Neuronal stem cell (in vitro differentiated cells): ENCODE data around the gene HS3ST5.

Source experiments
- DNase-seq: peaks from one replicate; pipeline ENCODE4 v3.0.0-alpha.2; 2013; ENCODE audit warnings: low spot score
- H2AFZ ChIP-seq: one replicate; pipeline ENCODE4 v1.6.1; 2013; ENCODE audit warnings: mild to moderate bottlenecking, low read length, inconsistent platforms
- H2AK5ac ChIP-seq: 2 replicates; pipeline ENCODE4 v1.6.1; 2013; ENCODE audit warnings: low read depth, mild to moderate bottlenecking, inconsistent platforms, low read length, moderate library complexity, mixed read lengths
- H2BK120ac ChIP-seq: 2 replicates; pipeline ENCODE4 v1.6.1; 2013; ENCODE audit warnings: low read depth, mild to moderate bottlenecking, inconsistent platforms, low read length, moderate library complexity, mixed read lengths
- H2BK12ac ChIP-seq: one replicate; pipeline ENCODE4 v1.6.1; 2013; ENCODE audit warnings: low read length, inconsistent platforms
- H2BK15ac ChIP-seq: 2 replicates; pipeline ENCODE4 v1.6.1; 2013; ENCODE audit warnings: mild to moderate bottlenecking, low read length, inconsistent platforms, mixed read lengths
- H2BK5ac ChIP-seq: one replicate; pipeline ENCODE4 v1.6.1; 2013; ENCODE audit warnings: inconsistent platforms, mild to moderate bottlenecking, low read length, moderate library complexity
- H3K14ac ChIP-seq: one replicate; pipeline ENCODE4 v1.6.1; 2013; ENCODE audit warnings: low read length, inconsistent platforms
- H3K18ac ChIP-seq: 2 replicates; pipeline ENCODE4 v1.6.1; 2013; ENCODE audit warnings: low read length, inconsistent platforms
- H3K23ac ChIP-seq: 2 replicates; pipeline ENCODE4 v1.6.1; 2013; ENCODE audit warnings: low read depth, mild to moderate bottlenecking, mixed read lengths, low read length, inconsistent platforms; ENCODE audit not compliant: poor library complexity
- H3K27ac ChIP-seq: replicated peaks from 3 replicates; pipeline ENCODE4 v1.5.1; 2013; ENCODE audit warnings: low read length, inconsistent platforms
- H3K27me3 ChIP-seq, 3 experiments: 2 replicates each; pipeline ENCODE4 v1.6.1; 2013; ENCODE audit warnings: low read length in 3 of 3, mild to moderate bottlenecking in 2 of 3, inconsistent platforms in 1 of 3, low read depth in 1 of 3, mixed read lengths in 1 of 3, moderate library complexity in 1 of 3; ENCODE audit not compliant: control insufficient read depth in 3 of 3, insufficient read depth in 3 of 3
- H3K36me3 ChIP-seq, 2 donors: replicated peaks in 1 of 2; 2 replicates each; pipeline ENCODE4 v1.6.1; 2013; ENCODE audit warnings: low read length in 2 of 2; ENCODE audit not compliant: control insufficient read depth in 2 of 2, insufficient read depth in 2 of 2
- H3K4ac ChIP-seq: 2 replicates; pipeline ENCODE4 v1.6.1; 2013; ENCODE audit warnings: inconsistent platforms, mild to moderate bottlenecking, low read length, moderate library complexity
- H3K4me1 ChIP-seq, 2 donors: 1 replicate in 1 of 2; 2 replicates in 1 of 2; pipeline ENCODE4 v1.6.1; 2013; ENCODE audit warnings: low read length in 2 of 2, low read depth in 1 of 2; ENCODE audit not compliant: control insufficient read depth in 2 of 2, insufficient read depth in 1 of 2
- H3K4me2 ChIP-seq: one replicate; pipeline ENCODE4 v1.6.1; 2013; ENCODE audit warnings: mild to moderate bottlenecking, low read length, inconsistent platforms; ENCODE audit not compliant: insufficient read depth, poor library complexity, severe bottlenecking
- H3K4me3 ChIP-seq, 2 donors: 2 replicates each; pipeline ENCODE4 v1.5.1; 2013; ENCODE audit warnings: low read length in 2 of 2, mild to moderate bottlenecking in 2 of 2, inconsistent platforms in 1 of 2, moderate library complexity in 1 of 2
- H3K79me1 ChIP-seq: one replicate; pipeline ENCODE4 v1.6.1; 2013; ENCODE audit warnings: low read depth, mild to moderate bottlenecking, inconsistent platforms, low read length, moderate library complexity
- H3K9ac ChIP-seq: one replicate; pipeline ENCODE4 v1.6.1; 2013; ENCODE audit warnings: mild to moderate bottlenecking, low read depth, low read length, inconsistent platforms; ENCODE audit not compliant: poor library complexity
- H3K9me3 ChIP-seq, 2 donors: replicated peaks in 1 of 2; 2 replicates each; pipeline versions ENCODE3 to v1.6.1; 2013; ENCODE audit warnings: low read length in 2 of 2, mild to moderate bottlenecking in 2 of 2, inconsistent platforms in 1 of 2, low read depth in 1 of 2, mixed read lengths in 1 of 2, moderate library complexity in 1 of 2; ENCODE audit not compliant: control insufficient read depth in 2 of 2, insufficient read depth in 1 of 2
- H4K8ac ChIP-seq: one replicate; pipeline ENCODE4 v1.6.1; 2013; ENCODE audit warnings: low read depth, mild to moderate bottlenecking, inconsistent platforms, low read length, moderate library complexity
- H4K91ac ChIP-seq: one replicate; pipeline ENCODE4 v1.6.1; 2013; ENCODE audit warnings: low read length, low read depth, mild to moderate bottlenecking, inconsistent platforms; ENCODE audit not compliant: poor library complexity
- WGBS, 2 donors: extraction: QIAGEN DNeasy Blood & Tissue Kit; methylation state at CpG; one replicate each; pipeline ENCODE4 v1.1.7; 2013; ENCODE audit warnings: missing lambda C conversion rate in 2 of 2, mixed read lengths in 1 of 2; ENCODE audit not compliant: insufficient read length in 2 of 2, insufficient replicate concordance in 1 of 2; ENCODE audit errors: extremely low coverage in 2 of 2; 5-methylcytosine and 5-hydroxymethylcytosine counted together

The HS3ST5 gene

GRCh38 chr6:114159727-114160126, 183.1 kb downstream of the HS3ST5 start:
- no peak for DNase-seq
- Histone ChIP-seq H3K79me1 (no peaks in the 10 kb centered on the region), H2AK5ac (no peak overlapping the region), H3K36me3 (no peaks in the 10 kb centered on the region), H2BK12ac (no peak overlapping the region), H3K4ac (no peak overlapping the region), H4K91ac (no peak overlapping the region), H3K23ac (no peak overlapping the region), H4K8ac (no peak overlapping the region), H2BK120ac (no peak overlapping the region), H2BK5ac (no peak overlapping the region), H2BK15ac (no peak overlapping the region), H3K4me1 (peaks cover 0 to 3% of the 10 kb centered on the region in 2 donors), H3K27ac (no peak overlapping the region), H3K4me3 (no peak overlapping the region), H3K18ac (no peak overlapping the region), H3K9me3 (no peaks in the 10 kb centered on the region), H3K14ac (no peak overlapping the region), H3K27me3 (no peaks in the 10 kb centered on the region), H2AFZ (no peak overlapping the region), H3K4me2 (no peak overlapping the region), H3K9ac (no peak overlapping the region)

DNA sequence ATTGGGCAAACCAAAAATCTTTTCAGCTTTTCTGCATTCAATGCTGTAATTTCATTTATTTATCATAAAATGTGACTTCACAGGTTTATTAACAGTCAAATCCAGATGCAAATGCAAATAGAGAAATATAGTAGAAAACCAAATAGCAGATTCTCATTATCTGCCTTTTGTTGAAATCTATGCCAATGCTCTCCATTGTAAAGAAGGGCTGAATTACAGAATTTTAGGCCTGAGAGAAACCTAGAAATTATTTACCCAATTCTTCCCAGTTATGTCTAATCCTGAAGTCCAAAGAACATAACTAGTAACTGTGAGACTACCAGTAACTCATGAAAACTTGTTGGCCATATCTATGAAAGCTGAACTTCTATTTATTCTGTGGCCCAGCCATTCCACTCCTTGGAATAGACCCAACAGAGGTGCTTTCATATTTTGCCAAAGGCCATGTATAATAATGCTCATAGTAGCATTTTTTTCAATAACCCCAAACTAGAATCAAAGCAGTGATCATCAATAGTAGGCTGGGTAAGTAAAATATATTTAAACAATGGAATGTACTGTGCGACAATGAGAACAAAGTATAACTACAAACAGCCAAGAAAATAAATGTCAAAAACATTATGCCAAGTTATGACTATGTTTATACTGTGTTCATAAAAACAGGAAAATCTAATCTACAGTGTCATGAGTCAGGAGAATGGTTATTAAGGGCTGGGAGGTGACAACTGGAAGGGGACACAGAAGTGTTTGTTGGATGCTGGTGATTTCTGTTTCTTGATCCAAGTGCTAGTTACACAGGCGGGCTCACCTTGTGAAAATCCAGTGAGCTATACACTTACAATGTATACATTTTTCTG, 183.8 kb downstream of the HS3ST5 start:
- Histone ChIP-seq H4K91ac (no peak overlapping the region), H3K4me2 (no peak overlapping the region), H3K4me3 (no peak overlapping the region), H2BK12ac (no peak overlapping the region), H2AFZ (no peak overlapping the region), H3K27ac (no peak overlapping the region), H3K9ac (no peak overlapping the region), H3K36me3 (no peaks in the 10 kb centered on the region), H4K8ac (no peak overlapping the region), H3K4me1 (peaks cover 0 to 3% of the 10 kb centered on the region in 2 donors), H3K27me3 (no peaks in the 10 kb centered on the region), H3K79me1 (no peaks in the 10 kb centered on the region), H3K18ac (no peak overlapping the region), H3K14ac (no peak overlapping the region), H3K23ac (no peak overlapping the region), H3K4ac (no peak overlapping the region), H2BK120ac (no peak overlapping the region), H3K9me3 (no peaks in the 10 kb centered on the region), H2BK5ac (no peak overlapping the region), H2BK15ac (no peak overlapping the region), H2AK5ac (no peak overlapping the region)
- DNase-seq = no peak
- WGBS, 2 donors = no CpG with 5 or more reads among the region's 2 CpGs

DNA sequence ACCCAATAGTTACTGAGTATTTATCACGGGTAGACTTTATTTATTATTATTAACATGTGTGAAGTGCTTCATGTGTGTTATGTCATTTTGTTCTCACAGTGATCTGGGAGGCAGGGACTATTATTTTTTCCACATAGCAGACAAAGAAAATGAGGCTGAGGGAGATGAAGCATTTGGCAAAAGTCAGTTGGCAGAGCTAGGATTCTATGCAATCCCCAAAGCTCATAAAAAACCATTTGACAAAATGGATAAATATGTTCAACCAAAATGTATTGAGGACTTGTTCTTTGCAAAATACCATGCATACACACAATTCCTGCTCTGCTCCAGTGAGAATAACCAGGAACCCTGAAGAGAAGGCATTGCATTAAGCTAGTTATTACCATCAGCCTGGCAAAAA, 184.4 kb downstream of the HS3ST5 start:
- H3K4me3 ChIP-seq = no peak overlapping the region
- H3K9me3 ChIP-seq = no peaks in the 10 kb centered on the region
- H3K27ac ChIP-seq = no peak overlapping the region
- H3K18ac ChIP-seq = no peak overlapping the region
- no peak overlapping the region for H2AFZ ChIP-seq
- H2BK15ac ChIP-seq = no peak overlapping the region
- H3K36me3 ChIP-seq = no peaks in the 10 kb centered on the region
- H2BK5ac ChIP-seq = no peak overlapping the region
- H3K27me3 ChIP-seq = no peaks in the 10 kb centered on the region
- no peak overlapping the region for H2BK12ac ChIP-seq
- no peak overlapping the region for H2AK5ac ChIP-seq
- no peak for DNase-seq
- H3K23ac ChIP-seq = no peak overlapping the region
- H3K4ac ChIP-seq = no peak overlapping the region
- H3K4me2 ChIP-seq = no peak overlapping the region
- no peak overlapping the region for H2BK120ac ChIP-seq
- H3K14ac ChIP-seq = no peak overlapping the region
- H3K9ac ChIP-seq = no peak overlapping the region
- no peak overlapping the region for H4K91ac ChIP-seq
- no peak overlapping the region for H4K8ac ChIP-seq
- H3K79me1 ChIP-seq = no peaks in the 10 kb centered on the region
- peaks cover 0 to 3% of the 10 kb centered on the region in 2 donors for H3K4me1 ChIP-seq
- no CpG with 5 or more reads among the region's 1 CpG for WGBS, 2 donors

GRCh38 chr6:114157848-114158247, 185.0 kb downstream of the HS3ST5 start:
- Histone ChIP-seq H3K4ac (no peak overlapping the region), H3K4me1 (peaks cover 0 to 3% of the 10 kb centered on the region in 2 donors), H2BK5ac (no peak overlapping the region), H3K23ac (no peak overlapping the region), H3K14ac (no peak overlapping the region), H2AFZ (no peak overlapping the region), H3K27ac (no peak overlapping the region), H2BK12ac (no peak overlapping the region), H3K9ac (no peak overlapping the region), H2AK5ac (no peak overlapping the region), H3K18ac (no peak overlapping the region), H4K91ac (no peak overlapping the region), H2BK15ac (no peak overlapping the region), H3K9me3 (no peaks in the 10 kb centered on the region), H3K79me1 (no peaks in the 10 kb centered on the region), H3K4me2 (no peak overlapping the region), H3K36me3 (no peaks in the 10 kb centered on the region), H3K4me3 (peak overlapping the region in 1 of 2 donors; percentile 23), H4K8ac (no peak overlapping the region), H3K27me3 (no peaks in the 10 kb centered on the region), H2BK120ac (no peak overlapping the region)
- no CpG with 5 or more reads among the region's 2 CpGs for WGBS, 2 donors
- DNase-seq = peak; percentile 12
